GM08714 (cell line): ENCODE results near the gene ZNF425.
A peak's percentile ranks its signal among the peaks of the same experiment; 100 is the strongest.

ENCODE experiments used
- H3K4me3 ChIP-seq: fragments of 200-500 bp; sonication (Bioruptor generic); 2 replicates; pipeline ENCODE4 v1.5.1; 2014; ENCODE audit warnings: mild to moderate bottlenecking, low read length, inconsistent platforms
- ZNF274 ChIP-seq: IDR thresholded peaks from 2 replicates; pipeline ENCODE4 v1.6.1; 2012; ENCODE audit warnings: mild to moderate bottlenecking, low read depth, low read length

The ZNF425 gene, protein sequence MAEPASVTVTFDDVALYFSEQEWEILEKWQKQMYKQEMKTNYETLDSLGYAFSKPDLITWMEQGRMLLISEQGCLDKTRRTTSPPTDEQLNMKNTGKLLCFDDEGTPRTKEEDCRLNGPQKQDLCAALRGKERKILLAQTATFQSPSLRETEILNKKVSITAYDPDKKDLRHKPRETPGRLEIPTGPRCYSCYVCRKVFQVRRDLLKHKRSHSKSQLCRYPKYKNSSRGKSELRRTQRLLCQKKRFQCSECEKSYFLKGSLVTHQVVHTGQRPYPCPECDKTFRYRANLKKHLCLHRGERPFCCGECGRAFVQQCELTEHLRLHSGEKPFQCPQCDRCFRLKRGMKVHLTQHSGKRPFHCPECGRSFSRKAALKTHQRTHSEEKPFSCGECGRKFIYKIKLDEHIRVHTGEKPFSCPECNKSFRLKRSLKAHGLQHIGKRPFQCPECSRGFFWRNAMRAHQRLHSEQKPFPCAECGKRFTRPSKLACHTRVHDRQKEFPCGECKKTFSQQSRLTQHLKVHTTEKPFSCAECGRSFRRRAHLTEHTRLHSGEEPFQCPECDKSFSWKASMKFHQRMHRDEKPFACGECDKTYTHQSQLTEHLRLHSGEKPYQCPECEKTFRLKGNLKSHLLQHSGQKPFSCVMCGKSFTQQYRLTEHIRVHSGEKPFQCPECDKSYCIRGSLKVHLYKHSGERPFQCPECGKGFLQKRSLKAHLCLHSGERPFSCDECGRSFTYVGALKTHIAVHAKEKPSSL

DNA sequence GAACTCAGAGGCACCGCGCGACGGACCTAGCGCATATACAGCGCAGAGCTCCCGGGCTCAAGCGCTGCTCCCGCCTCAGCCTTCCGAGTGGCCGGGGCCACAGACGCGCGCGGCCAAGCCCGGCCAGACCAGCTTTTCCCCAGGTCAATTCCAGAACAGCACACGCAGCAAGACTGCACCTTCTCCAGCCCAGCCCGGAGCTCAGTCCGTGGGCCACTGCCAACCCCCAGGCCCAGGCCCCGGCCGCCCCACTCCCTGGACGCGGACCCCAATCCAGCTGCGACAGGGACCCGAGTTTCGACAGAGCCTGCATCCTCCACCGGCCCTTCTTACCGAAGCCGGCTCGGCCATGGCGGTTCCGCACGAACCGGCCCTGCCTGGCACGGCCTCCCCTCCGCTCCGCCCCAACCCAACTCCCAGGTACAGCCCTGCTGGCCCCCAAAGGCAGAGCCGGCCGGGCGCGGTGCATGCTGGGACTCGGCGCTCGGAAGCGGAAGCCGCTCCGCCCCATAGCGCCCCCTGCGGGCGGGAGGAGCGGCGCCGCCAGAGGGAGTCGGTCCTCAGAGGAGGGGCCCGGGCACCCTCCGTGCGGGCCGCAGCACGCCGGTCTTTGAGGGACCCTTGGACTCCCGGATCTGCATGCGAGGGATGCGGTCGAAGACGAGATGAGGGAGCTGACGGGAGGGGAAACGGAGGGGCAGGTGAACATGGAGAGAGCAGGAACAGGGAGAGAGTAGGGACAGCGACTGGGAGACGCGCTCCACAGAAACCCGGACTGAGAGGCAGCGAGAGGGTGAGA, at the start of gene ZNF425:
TSS of gene ZNF425 (minus strand) at position 462 of the 799 bp plus-strand sequence. CDS start at position 351, 111 bp downstream.
- H3K4me3 ChIP-seq, result peak within 1 kb of the TSS; percentile 92
- no peak for TF ChIP-seq ZNF274

DNA sequence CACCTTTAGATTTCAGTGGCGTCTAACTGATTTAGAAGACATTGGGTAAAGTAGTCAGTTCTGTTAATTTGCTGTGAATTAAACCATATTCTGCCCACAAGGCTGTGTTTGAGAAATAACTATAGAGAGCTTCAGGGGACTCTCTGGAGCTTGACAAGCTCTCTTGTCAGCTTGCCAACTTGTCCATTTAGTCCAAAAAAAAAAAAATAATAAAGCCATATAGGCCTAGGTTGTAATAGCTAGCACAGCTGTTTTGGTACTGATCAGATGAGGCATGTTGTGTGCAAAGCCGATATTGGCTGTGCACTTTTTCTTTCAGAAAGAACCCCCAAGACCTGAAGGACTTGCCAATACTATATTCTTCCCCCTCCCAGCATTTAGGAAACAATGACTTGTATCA, 49.0 kb upstream of the ZNF425 start:
- no peak for TF ChIP-seq ZNF274
- no peak overlapping the region for H3K4me3 ChIP-seq

DNA sequence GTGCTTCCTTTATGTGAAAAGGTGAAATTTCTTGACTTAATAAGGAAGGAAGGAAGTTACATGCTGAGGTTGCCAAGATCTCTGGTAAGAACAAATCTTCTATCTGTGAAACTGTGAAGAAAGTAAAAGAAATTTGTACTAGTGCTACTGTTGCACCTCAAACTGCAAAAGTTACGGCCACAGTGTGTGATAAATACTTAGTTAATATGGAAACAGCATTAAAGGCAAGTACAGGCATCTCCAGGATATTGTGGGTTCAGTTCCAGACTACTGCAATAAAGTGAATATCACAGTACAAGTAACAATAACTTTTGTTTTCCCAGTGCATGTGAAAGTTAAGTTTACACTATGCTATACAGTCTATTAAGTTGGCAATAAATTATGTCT, 46.4 kb upstream of the ZNF425 start:
- TF ChIP-seq ZNF274, result no peak
- no peak overlapping the region for H3K4me3 ChIP-seq

DNA sequence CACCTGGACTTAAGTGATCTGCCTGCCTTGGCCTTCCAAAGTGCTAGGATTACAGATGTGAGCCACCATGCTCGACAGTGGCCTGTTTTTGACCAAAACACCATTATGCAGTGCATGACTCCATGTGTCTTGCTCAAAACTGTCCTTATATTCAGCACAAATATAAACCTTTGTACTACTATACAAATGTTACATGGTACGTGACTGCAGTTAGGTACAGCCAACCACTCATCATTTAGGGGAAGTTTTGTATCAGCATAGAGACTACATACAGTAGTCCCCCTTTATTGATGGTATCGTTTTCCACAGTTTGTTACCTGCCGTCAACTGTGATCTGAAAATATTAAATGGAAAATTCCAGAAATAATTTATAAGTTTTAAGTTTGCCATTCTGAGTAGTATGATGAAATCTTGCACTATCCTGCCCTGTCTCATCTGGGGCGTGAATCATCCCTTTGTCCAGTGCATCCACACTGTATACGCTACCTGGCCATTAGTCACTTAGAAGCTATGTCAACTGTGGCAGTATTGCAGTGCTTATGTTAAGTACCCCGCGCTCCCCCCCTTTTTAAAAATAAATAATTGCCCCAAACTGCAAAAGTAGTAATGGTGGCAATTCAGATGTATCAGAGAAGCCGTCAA, 45.9 kb upstream of the ZNF425 start:
- no peak overlapping the region for H3K4me3 ChIP-seq

DNA sequence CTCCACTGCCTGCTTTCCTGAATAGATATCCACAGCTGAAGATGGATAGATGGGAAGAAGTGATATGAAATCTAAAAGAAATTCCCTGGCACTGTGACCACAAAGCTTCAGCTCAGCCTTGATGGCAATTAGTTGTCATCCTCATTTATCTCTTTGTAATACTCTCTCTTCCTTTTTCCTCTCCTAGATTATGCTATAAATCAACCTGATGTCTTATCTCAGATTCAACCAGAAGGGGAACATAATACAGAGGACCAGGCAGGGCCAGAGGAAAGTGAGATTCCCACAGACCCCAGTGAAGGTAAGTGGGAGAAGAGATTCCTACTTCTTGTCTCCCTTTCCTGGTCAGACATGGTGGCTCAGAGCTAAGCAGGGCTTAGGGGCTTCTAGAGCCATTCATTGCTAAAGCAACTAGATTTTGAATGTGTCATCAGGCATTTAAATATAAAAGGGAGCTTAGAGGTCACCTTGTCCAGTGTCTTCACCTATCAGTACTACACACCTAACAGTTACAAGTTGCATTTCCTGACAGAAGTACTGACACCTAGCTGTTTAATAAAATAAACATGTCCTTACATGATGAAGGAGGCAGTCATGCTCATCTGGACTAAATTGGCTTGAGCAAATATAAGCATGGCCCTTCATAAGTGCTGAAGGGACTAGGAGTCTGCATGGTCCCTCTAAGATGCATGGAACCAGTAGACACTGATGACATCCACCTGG, 40.7 kb upstream of the ZNF425 start:
- H3K4me3 ChIP-seq, result no peak overlapping the region
- TF ChIP-seq ZNF274, result no peak

More for the DNA sequence above, 45.9 kb upstream of the ZNF425 start:
- TF ChIP-seq ZNF274, result no peak

DNA sequence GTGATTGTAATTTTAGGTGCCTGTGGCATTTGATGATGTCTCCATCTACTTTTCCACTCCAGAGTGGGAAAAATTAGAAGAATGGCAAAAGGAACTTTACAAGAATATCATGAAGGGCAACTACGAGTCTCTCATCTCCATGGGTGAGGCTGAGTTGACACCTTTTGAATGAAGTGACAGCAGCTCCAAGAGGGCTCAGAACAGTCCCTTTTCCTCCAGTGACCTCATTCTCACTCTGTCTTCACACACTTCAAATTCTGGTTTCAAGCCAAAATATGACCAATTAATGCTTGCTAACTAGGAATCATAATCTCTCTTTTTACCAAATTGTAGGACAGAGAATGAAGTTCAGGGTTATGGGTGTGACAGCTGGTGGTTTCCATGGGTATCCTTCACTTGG, 40.0 kb upstream of the ZNF425 start:
- TF ChIP-seq ZNF274, result no peak

DNA sequence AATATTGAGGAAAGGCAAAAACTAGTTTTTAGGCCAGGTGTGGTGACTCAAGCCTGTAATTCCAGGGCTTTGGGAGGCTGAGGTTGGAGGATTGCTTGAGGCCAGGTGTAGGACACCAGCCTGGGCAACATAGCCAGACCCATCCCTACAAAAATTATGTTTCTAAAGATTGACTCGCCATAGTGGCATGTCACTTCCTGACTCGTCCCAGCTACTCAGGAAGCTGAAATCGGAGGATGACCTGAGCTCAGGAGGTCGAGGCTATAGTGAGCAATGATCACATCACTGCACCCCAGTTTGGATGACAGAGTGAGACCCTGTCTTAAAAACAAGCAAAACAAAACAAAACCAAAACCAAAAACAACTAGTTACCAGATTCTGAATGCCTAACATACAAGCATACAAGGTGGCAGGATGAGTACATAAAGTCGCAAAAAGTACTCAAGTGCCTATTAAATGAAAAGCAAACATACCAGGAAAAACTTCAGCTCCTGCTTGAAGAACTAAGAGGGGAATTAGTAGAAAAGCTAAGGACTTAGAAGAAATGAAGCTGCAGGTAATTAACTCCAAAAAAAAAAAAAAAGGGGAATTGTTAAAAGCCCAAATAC, 35.2 kb upstream of the ZNF425 start:
- TF ChIP-seq ZNF274, result no peak

More for the DNA sequence above, 40.0 kb upstream of the ZNF425 start:
- no peak overlapping the region for H3K4me3 ChIP-seq

DNA sequence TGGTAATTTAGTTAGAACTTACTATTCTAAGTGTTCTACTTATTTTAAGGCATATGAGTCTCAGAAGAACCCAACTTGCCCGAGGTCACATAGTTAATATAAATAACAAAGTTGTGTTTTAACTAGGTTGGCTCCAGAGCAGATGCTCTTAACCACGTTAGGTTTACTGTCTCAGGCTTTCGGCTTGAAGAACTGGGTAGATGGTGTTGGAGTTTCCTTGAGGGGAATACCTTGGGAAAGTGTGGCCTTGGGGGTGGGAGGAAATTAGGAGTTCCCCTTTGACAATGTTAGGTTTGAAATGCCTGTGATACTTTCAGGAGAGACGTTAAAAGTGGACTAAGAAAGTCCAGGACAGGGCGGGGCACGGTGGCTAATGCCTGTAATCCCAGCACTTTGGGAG, 30.8 kb upstream of the ZNF425 start:
- H3K4me3 ChIP-seq, result no peak overlapping the region
- no peak for TF ChIP-seq ZNF274

More for the DNA sequence above, 35.2 kb upstream of the ZNF425 start:
- H3K4me3 ChIP-seq, result no peak overlapping the region

DNA sequence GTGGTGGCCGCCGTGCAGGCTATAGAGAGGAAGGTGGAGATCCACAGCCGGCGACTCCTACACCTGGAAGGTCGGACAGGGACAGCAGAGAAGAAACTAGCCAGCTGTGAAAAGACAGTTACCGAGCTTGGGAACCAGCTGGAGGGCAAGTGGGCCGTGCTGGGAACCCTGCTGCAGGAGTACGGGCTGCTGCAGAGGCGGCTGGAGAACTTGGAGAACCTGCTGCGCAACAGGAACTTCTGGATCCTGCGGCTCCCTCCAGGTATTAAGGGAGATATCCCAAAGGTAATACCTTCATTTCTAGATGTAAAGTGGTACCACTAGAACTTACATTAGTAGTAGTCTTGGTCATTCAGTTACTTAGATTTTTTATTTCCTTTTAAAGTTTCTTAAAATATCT, 27.9 kb upstream of the ZNF425 start:
- H3K4me3 ChIP-seq, result no peak overlapping the region
- no peak for TF ChIP-seq ZNF274

DNA sequence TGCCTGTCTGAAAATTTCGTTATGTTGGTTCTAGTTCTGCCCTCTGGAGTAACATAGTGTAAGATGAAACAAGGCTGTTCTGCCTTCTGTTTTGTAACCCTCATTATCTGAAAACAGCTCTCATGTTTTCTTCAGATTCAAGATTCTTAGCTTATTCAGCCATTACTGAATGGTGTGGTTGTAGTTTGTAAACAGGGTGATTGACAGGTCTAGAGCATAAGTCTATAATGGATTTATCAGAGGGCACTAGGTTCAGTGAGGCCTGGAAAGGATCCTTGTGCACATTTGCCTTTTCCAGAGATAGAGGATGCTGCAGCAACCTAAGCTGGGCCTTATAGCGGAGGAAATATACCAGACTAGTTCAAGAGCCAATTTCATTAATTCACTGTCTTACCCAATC, 27.2 kb upstream of the ZNF425 start:
- H3K4me3 ChIP-seq, result no peak overlapping the region
- TF ChIP-seq ZNF274, result no peak

DNA sequence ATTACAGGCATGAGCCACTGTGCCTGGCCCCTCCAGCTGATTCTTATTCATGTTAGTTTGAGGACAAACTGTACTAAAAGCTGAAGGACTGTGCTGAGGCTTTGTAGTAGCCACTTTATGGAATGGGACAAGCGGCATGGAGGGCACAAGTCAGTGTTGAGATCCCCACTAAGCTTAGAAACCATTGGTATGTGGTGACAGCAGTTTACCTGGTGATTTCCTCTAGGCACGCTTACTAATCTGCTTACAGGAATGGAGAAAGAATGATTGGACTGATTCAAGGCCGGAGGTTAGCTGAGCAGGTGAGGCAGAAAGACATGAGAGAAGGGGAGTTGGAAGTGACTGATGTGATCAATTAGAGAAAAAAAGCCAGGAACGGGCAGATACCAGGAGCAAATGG, 24.9 kb upstream of the ZNF425 start:
- TF ChIP-seq ZNF274, result no peak
- H3K4me3 ChIP-seq, result no peak overlapping the region

DNA sequence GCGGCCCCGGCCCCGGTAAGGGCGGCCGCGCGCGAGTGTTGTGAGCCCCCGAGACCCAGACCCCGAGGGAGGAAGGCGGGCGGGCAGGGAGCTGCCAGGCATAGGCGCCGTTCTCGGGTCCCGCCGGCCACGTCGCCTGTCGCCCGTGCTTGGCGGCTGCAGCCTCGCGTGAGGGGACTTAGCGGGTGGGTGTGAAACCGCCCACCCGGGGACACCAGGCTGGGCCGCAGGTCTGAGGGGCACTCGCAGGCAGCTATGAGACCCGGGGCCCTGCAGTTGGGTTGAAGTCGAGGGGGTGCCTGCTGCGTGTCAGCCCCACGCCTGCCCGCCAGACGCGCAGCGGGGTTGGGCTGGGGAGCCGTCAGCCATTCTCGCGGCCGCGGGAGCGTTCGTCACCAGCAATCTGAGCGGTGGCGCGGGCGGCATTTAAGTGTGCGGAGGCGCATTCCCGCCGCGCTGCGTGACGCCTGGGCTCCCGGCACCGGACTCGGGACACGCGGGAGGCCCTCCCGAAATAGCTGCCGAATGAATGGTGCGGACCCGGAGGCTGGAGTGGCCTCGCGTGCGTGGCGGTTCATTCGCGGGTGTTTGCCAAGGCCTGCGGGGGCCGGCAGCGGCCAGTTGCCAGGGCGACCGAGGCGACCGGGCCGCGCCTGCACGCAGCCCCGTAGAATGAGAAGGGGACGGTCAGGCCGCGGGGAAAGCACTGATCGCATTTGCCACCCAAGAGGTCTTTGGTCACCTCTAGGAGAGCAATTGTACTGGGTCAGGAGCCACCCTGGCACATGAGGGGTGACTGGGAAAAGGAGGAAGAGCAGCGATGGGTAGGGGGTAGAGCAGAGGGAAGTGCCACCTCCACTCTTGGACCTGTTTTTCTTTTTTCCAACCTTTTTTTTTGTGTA, 21.9 kb upstream of the ZNF425 start:
- H3K4me3 ChIP-seq, result peak overlapping the region; percentile 89
- TF ChIP-seq ZNF274, result no peak
